Measurements from ENCODE around the gene TCF7L2.

The TCF7L2 gene

GRCh38 chr10:112919721-112920120 lies 30.3 kb upstream of the TCF7L2 start:
- DNase-seq (ENCODE audit: low read depth, low spot score), result no peak
- no peaks in the 10 kb centered on the region for H3K4me1 ChIP-seq (ENCODE audit: insufficient read depth, insufficient read length)

GRCh38 chr10:112926906-112927688 lies 22.9 kb upstream of the TCF7L2 start:
- no peaks in the 10 kb centered on the region for H3K9me3 ChIP-seq (ENCODE audit: insufficient read depth, low read length)
- no peaks in the 10 kb centered on the region for H3K27me3 ChIP-seq (ENCODE audit: insufficient read depth, insufficient read length)
- no peak overlapping the region for H3K9ac ChIP-seq (ENCODE audit: insufficient read length, low read depth)
- DNase-seq (ENCODE audit: low read depth, low spot score), result no peak
- H3K4me1 ChIP-seq (ENCODE audit: insufficient read depth, insufficient read length), result no peaks in the 10 kb centered on the region
- H3K36me3 ChIP-seq (ENCODE audit: insufficient read depth, insufficient read length, low read length), result no peaks in the 10 kb centered on the region
- no peak for TF ChIP-seq SUZ12 (IDR thresholded peaks at IDR 0.05; ENCODE audit: extremely low read depth, insufficient read depth, insufficient read length)
- no peak for TF ChIP-seq ZNF274 (IDR thresholded peaks at IDR 0.05; ENCODE audit: low read depth, low read length)
- TF ChIP-seq YY1 (IDR thresholded peaks at IDR 0.05; ENCODE audit: insufficient read depth, insufficient read length), result no peak
- no peak overlapping the region for H3K4me3 ChIP-seq (ENCODE audit: insufficient read length, low read depth)

More at GRCh38 chr10:112919721-112920120, 30.3 kb upstream of the TCF7L2 start:
- Histone ChIP-seq H3K27me3 (ENCODE audit: insufficient read depth, insufficient read length) (peaks cover 17% of the 10 kb centered on the region), H3K36me3 (ENCODE audit: insufficient read depth, insufficient read length, low read length) (no peaks in the 10 kb centered on the region), H3K4me3 (ENCODE audit: insufficient read length, low read depth) (no peak overlapping the region), H3K9ac (ENCODE audit: insufficient read length, low read depth) (no peak overlapping the region), H3K9me3 (ENCODE audit: insufficient read depth, low read length) (no peaks in the 10 kb centered on the region)
- no peak for TF ChIP-seq SUZ12 (IDR thresholded peaks at IDR 0.05; ENCODE audit: extremely low read depth, insufficient read depth, insufficient read length)
- no peak for TF ChIP-seq ZNF274 (IDR thresholded peaks at IDR 0.05; ENCODE audit: low read depth, low read length)
- TF ChIP-seq YY1 (IDR thresholded peaks at IDR 0.05; ENCODE audit: insufficient read depth, insufficient read length), result no peak

- DNase-seq (ENCODE audit: low read depth, low spot score), result no peak
- Histone ChIP-seq H3K4me1 (ENCODE audit: insufficient read depth, insufficient read length) (no peaks in the 10 kb centered on the region), H3K4me3 (ENCODE audit: insufficient read length, low read depth) (no peak overlapping the region), H3K9ac (ENCODE audit: insufficient read length, low read depth) (no peak overlapping the region), H3K9me3 (ENCODE audit: insufficient read depth, low read length) (no peaks in the 10 kb centered on the region), H3K36me3 (ENCODE audit: insufficient read depth, insufficient read length, low read length) (no peaks in the 10 kb centered on the region), H3K27me3 (ENCODE audit: insufficient read depth, insufficient read length) (no peaks in the 10 kb centered on the region)
- TF ChIP-seq SUZ12 (IDR thresholded peaks at IDR 0.05; ENCODE audit: extremely low read depth, insufficient read depth, insufficient read length) (no peak), ZNF274 (IDR thresholded peaks at IDR 0.05; ENCODE audit: low read depth, low read length) (no peak), YY1 (IDR thresholded peaks at IDR 0.05; ENCODE audit: insufficient read depth, insufficient read length) (no peak)
These were observed 22.1 kb upstream of the TCF7L2 start for GRCh38 chr10:112927980-112928379.

GRCh38 chr10:112932658-112933057 lies 17.4 kb upstream of the TCF7L2 start:
- Histone ChIP-seq H3K27me3 (ENCODE audit: insufficient read depth, insufficient read length) (no peaks in the 10 kb centered on the region), H3K36me3 (ENCODE audit: insufficient read depth, insufficient read length, low read length) (no peaks in the 10 kb centered on the region), H3K4me3 (ENCODE audit: insufficient read length, low read depth) (no peak overlapping the region), H3K9me3 (ENCODE audit: insufficient read depth, low read length) (no peaks in the 10 kb centered on the region), H3K4me1 (ENCODE audit: insufficient read depth, insufficient read length) (no peaks in the 10 kb centered on the region), H3K9ac (ENCODE audit: insufficient read length, low read depth) (no peak overlapping the region)
- no peak for TF ChIP-seq YY1 (IDR thresholded peaks at IDR 0.05; ENCODE audit: insufficient read depth, insufficient read length)
- no peak for TF ChIP-seq ZNF274 (IDR thresholded peaks at IDR 0.05; ENCODE audit: low read depth, low read length)
- TF ChIP-seq SUZ12 (IDR thresholded peaks at IDR 0.05; ENCODE audit: extremely low read depth, insufficient read depth, insufficient read length), result no peak
- no peak for DNase-seq (ENCODE audit: low read depth, low spot score)

GRCh38 chr10:112934193-112934592 lies 15.9 kb upstream of the TCF7L2 start:
- Histone ChIP-seq H3K9me3 (ENCODE audit: insufficient read depth, low read length) (no peaks in the 10 kb centered on the region), H3K4me3 (ENCODE audit: insufficient read length, low read depth) (no peak overlapping the region), H3K36me3 (ENCODE audit: insufficient read depth, insufficient read length, low read length) (no peaks in the 10 kb centered on the region), H3K4me1 (ENCODE audit: insufficient read depth, insufficient read length) (peaks cover 3% of the 10 kb centered on the region), H3K9ac (ENCODE audit: insufficient read length, low read depth) (no peak overlapping the region), H3K27me3 (ENCODE audit: insufficient read depth, insufficient read length) (no peaks in the 10 kb centered on the region)
- TF ChIP-seq SUZ12 (IDR thresholded peaks at IDR 0.05; ENCODE audit: extremely low read depth, insufficient read depth, insufficient read length) (no peak), ZNF274 (IDR thresholded peaks at IDR 0.05; ENCODE audit: low read depth, low read length) (no peak), YY1 (IDR thresholded peaks at IDR 0.05; ENCODE audit: insufficient read depth, insufficient read length) (no peak)
- DNase-seq (ENCODE audit: low read depth, low spot score), result no peak

- peaks cover 3% of the 10 kb centered on the region for H3K4me1 ChIP-seq (ENCODE audit: insufficient read depth, insufficient read length)
- TF ChIP-seq ZNF274 (IDR thresholded peaks at IDR 0.05; ENCODE audit: low read depth, low read length) (no peak), YY1 (IDR thresholded peaks at IDR 0.05; ENCODE audit: insufficient read depth, insufficient read length) (no peak), SUZ12 (IDR thresholded peaks at IDR 0.05; ENCODE audit: extremely low read depth, insufficient read depth, insufficient read length) (no peak)
- no peak for DNase-seq (ENCODE audit: low read depth, low spot score)
These were observed 11.1 kb upstream of the TCF7L2 start for GRCh38 chr10:112938808-112939482.

GRCh38 chr10:112945811-112946210 lies 4.2 kb upstream of the TCF7L2 start:
- H3K4me3 ChIP-seq (ENCODE audit: insufficient read length, low read depth), result no peak overlapping the region
- no peaks in the 10 kb centered on the region for H3K4me1 ChIP-seq (ENCODE audit: insufficient read depth, insufficient read length)
- H3K9me3 ChIP-seq (ENCODE audit: insufficient read depth, low read length), result no peaks in the 10 kb centered on the region
- TF ChIP-seq YY1 (IDR thresholded peaks at IDR 0.05; ENCODE audit: insufficient read depth, insufficient read length) (no peak), ZNF274 (IDR thresholded peaks at IDR 0.05; ENCODE audit: low read depth, low read length) (no peak), SUZ12 (IDR thresholded peaks at IDR 0.05; ENCODE audit: extremely low read depth, insufficient read depth, insufficient read length) (no peak)
- H3K27me3 ChIP-seq (ENCODE audit: insufficient read depth, insufficient read length), result no peaks in the 10 kb centered on the region
- DNase-seq (ENCODE audit: low read depth, low spot score), result no peak
- H3K36me3 ChIP-seq (ENCODE audit: insufficient read depth, insufficient read length, low read length), result no peaks in the 10 kb centered on the region
- H3K9ac ChIP-seq (ENCODE audit: insufficient read length, low read depth), result no peak overlapping the region

More at GRCh38 chr10:112938808-112939482, 11.1 kb upstream of the TCF7L2 start:
- H3K9me3 ChIP-seq (ENCODE audit: insufficient read depth, low read length), result no peaks in the 10 kb centered on the region
- H3K36me3 ChIP-seq (ENCODE audit: insufficient read depth, insufficient read length, low read length), result no peaks in the 10 kb centered on the region
- no peak overlapping the region for H3K4me3 ChIP-seq (ENCODE audit: insufficient read length, low read depth)
- no peaks in the 10 kb centered on the region for H3K27me3 ChIP-seq (ENCODE audit: insufficient read depth, insufficient read length)
- no peak overlapping the region for H3K9ac ChIP-seq (ENCODE audit: insufficient read length, low read depth)

Measured in NT2/D1 (cell line).